GM23248 (cell line): ENCODE results near the gene C16orf46. TPM values are rescaled to one million over a fixed set of nuclear protein-coding genes. Genes with fewer than 3 reads are reported as not detected.

ENCODE experiments used
- DNase-seq: peaks from one replicate; pipeline ENCODE4 v3.0.0-alpha.2; 2015
- H2AFZ ChIP-seq: fragments of 200-600 bp; sonication (generic); 2 replicates; pipeline ENCODE4 v1.6.1; 2016; ENCODE audit warnings: antibody characterized with exemption
- H3F3A ChIP-seq: fragments of 200-600 bp; sonication (generic); 2 replicates; pipeline ENCODE4 v1.6.1; 2016; ENCODE audit warnings: mild to moderate bottlenecking, antibody characterized with exemption, mixed run types; ENCODE audit not compliant: insufficient read depth
- H3K27ac ChIP-seq: fragments of 200-600 bp; sonication (generic); 2 replicates; pipeline ENCODE4 v1.5.1; 2016; ENCODE audit warnings: mild to moderate bottlenecking
- H3K27me3 ChIP-seq: fragments of 200-600 bp; sonication (generic); replicated peaks from 2 replicates; pipeline ENCODE4 v1.6.1; 2016; ENCODE audit warnings: mild to moderate bottlenecking; ENCODE audit not compliant: insufficient read depth
- H3K36me3 ChIP-seq: fragments of 200-600 bp; sonication (generic); 2 replicates; pipeline ENCODE4 v1.6.1; 2016; ENCODE audit warnings: low read depth, mild to moderate bottlenecking
- H3K4me1 ChIP-seq: fragments of 200-600 bp; sonication (generic); 2 replicates; pipeline ENCODE4 v1.6.1; 2016; ENCODE audit warnings: mild to moderate bottlenecking; ENCODE audit not compliant: insufficient read depth
- H3K4me2 ChIP-seq: fragments of 200-600 bp; sonication (generic); one replicate; pipeline ENCODE4 v1.6.1; 2016; ENCODE audit warnings: mild to moderate bottlenecking; ENCODE audit not compliant: unreplicated experiment
- H3K4me3 ChIP-seq: fragments of 200-600 bp; sonication (generic); 2 replicates; pipeline ENCODE4 v1.5.1; 2016; ENCODE audit warnings: mild to moderate bottlenecking
- H3K79me2 ChIP-seq: fragments of 200-600 bp; sonication (generic); 2 replicates; pipeline ENCODE4 v1.6.1; 2016; ENCODE audit warnings: mild to moderate bottlenecking; ENCODE audit not compliant: insufficient read depth
- H3K9ac ChIP-seq: fragments of 200-600 bp; sonication (generic); 2 replicates; pipeline ENCODE4 v1.6.1; 2016; ENCODE audit warnings: mild to moderate bottlenecking
- H3K9me2 ChIP-seq: fragments of 200-600 bp; sonication (generic); 2 replicates; pipeline ENCODE4 v1.6.1; 2016; ENCODE audit warnings: mixed run types, mild to moderate bottlenecking, moderate library complexity; ENCODE audit not compliant: insufficient read depth
- H3K9me3 ChIP-seq: fragments of 200-600 bp; sonication (generic); one replicate; pipeline ENCODE4 v1.6.1; 2017; ENCODE audit warnings: low read depth
- H4K20me1 ChIP-seq: fragments of 200-600 bp; sonication (generic); 2 replicates; pipeline ENCODE4 v1.6.0; 2016; ENCODE audit not compliant: insufficient read depth
- EZH2 ChIP-seq: fragments of 200-600 bp; sonication (generic); IDR thresholded peaks from 2 replicates; pipeline ENCODE4 v1.6.1; 2018; ENCODE audit warnings: antibody characterized with exemption, mild to moderate bottlenecking; ENCODE audit not compliant: insufficient read depth, poor library complexity, severe bottlenecking
- EZH2phosphoT487 ChIP-seq: fragments of 200-600 bp; sonication (generic); IDR thresholded peaks from 2 replicates; pipeline ENCODE4 v1.6.1; 2018; ENCODE audit warnings: antibody characterized with exemption, moderate library complexity, mild to moderate bottlenecking, low read depth; ENCODE audit not compliant: insufficient read depth
- WGBS, 2 experiments: methylation state at CpG; one replicate each; pipeline ENCODE4 v1.1.6; 2015 to 2017; ENCODE audit warnings: low lambda C conversion rate in 2 of 2, low coverage in 1 of 2; ENCODE audit errors: missing lambda C conversion rate in 2 of 2; 5-methylcytosine and 5-hydroxymethylcytosine counted together
- in situ Hi-C: fragments of 300-500 bp; cut with MboI; formaldehyde crosslinking; loops from 2 replicates; pipeline ENCODE4 v1.15.0; 2020
- polyA plus RNA-seq: library from polyadenylated mRNA; unstranded; fragments of >200 nt; fragmentation: Nextera tagmentation; extraction: Ambion mirVana; gene quantifications from 2 replicates; pipeline ENCODE4 v1.2.1, GENCODE V29; 2016
- total RNA-seq: library from RNA; depleted of rRNA; stranded (reverse); fragments of >200 nt; shearing (Covaris generic); gene quantifications from 2 replicates; pipeline ENCODE4 v1.2.3, GENCODE V29; 2014

Gene C16orf46
- total and polyA plus RNA-seq, 2 experiments from 2014 or later = 0.79 to 1.3 TPM

DNA sequence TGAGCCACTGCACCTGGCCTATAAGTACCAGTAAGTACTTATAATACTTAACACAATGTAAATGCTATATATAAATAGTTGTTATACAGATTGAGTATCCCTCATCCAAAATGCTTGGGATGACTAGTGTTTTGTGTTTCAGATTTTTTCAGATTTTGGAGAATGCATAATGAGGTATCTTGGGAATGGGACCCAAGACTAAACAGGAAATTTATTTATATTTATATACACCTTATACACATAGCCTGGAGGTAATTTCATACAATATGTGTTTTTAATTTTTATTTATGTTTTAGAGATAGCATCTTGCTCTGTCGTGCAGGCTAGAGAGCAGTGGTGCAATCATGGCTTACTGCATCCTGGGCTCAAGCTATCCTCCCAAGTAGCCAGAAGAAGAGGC, 28.9 kb upstream of the C16orf46 start:
- Histone ChIP-seq H4K20me1 (no peaks in the 10 kb centered on the region), H3K4me2 (no peak overlapping the region), H3K4me1 (no peaks in the 10 kb centered on the region), H3K9me3 (no peaks in the 10 kb centered on the region), H3K27ac (no peak overlapping the region), H3F3A (no peaks in the 10 kb centered on the region), H3K36me3 (no peaks in the 10 kb centered on the region), H2AFZ (no peak overlapping the region), H3K27me3 (no peaks in the 10 kb centered on the region), H3K9ac (no peak overlapping the region), H3K9me2 (no peaks in the 10 kb centered on the region), H3K4me3 (no peak overlapping the region), H3K79me2 (no peaks in the 10 kb centered on the region)
- TF ChIP-seq EZH2phosphoT487 = no peak
- 72 to 100% methylated on average over 1 of the region's 1 CpG for WGBS, 2 experiments
- in situ Hi-C loops = no loop called here
- no peak for DNase-seq

DNA sequence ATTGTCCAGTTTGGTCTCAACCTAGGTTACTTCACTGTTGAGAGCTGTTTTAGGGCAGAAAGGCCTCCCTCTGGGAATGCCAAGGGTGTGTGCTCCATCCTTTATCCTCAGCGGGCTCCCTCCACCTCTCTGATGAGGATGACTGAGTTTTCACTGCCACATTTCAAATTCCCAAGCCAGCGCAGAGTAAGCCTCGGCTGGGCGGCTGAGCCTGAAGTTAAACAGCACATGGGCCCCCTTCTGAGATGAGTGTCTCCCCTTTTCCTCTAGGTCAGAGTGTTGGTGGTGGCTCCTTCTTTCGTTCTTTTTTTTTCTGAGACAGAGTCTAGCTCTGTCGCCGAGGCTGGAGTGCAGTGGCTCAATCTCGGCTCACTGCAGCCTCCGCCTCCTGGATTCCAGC, 24.7 kb upstream of the C16orf46 start:
- Histone ChIP-seq H3K4me3 (no peak overlapping the region), H3K4me2 (no peak overlapping the region), H3K27me3 (no peaks in the 10 kb centered on the region), H3K4me1 (no peaks in the 10 kb centered on the region), H3K79me2 (no peaks in the 10 kb centered on the region), H3K9me3 (no peaks in the 10 kb centered on the region), H3F3A (no peaks in the 10 kb centered on the region), H3K27ac (no peak overlapping the region), H3K9me2 (no peaks in the 10 kb centered on the region), H3K9ac (no peak overlapping the region), H3K36me3 (no peaks in the 10 kb centered on the region), H4K20me1 (no peaks in the 10 kb centered on the region), H2AFZ (no peak overlapping the region)
- TF ChIP-seq EZH2phosphoT487 (no peak), EZH2 (no peak)
- DNase-seq = no peak
- in situ Hi-C loops = no loop called here
- 92 to 94% methylated on average over 9 of the region's 9 CpGs for WGBS, 2 experiments

DNA sequence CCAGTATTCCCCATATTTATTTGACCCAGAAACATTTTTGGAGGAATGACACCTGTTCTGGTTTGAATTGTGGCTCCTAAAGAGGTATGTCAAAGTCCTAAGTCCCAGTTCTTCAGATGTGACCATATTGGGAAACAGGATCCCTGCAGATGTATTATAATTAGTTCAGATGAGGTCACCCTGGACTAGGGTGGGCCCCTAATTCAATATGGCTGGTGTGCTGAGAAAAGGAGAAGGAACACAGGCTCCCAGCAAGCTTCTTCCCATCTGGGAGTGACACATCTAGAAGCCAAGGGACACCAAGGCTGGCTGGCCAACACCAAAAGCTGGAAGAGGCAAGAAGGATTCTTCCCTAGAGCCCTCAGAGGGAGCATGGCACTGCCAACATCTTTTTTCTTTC, 22.9 kb upstream of the C16orf46 start:
- H3K27me3 ChIP-seq = no peaks in the 10 kb centered on the region
- in situ Hi-C loops = no loop called here
- no peaks in the 10 kb centered on the region for H3K36me3 ChIP-seq

DNA sequence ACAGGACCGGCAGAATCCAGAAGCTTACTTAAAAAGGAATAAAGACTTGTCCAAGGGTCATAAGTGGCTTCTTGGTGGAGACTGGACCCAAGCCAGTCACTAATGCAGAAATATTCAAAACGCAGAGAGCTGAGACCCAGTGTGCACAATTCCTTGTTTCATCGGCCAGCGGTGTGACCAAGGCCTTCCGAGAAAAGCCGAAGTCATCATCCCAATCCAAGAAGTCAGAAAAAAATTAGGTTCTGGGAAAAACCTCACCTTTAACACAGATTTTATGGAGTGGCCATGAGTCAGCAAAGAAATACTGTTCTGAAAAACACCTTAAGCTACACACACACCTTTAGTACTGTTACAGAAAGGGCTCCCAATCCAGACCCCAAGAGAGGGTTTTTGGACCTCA, 20.2 kb upstream of the C16orf46 start:
- H3K4me1 ChIP-seq = peaks cover 3% of the 10 kb centered on the region; the same call in 1 of the 2 replicates
- no peaks in the 10 kb centered on the region for H3F3A ChIP-seq
- H3K9ac ChIP-seq = no peak overlapping the region
- H3K9me3 ChIP-seq = no peaks in the 10 kb centered on the region
- TF ChIP-seq EZH2phosphoT487 (no peak), EZH2 (no peak)
- H3K27ac ChIP-seq = no peak overlapping the region
- no peaks in the 10 kb centered on the region for H3K27me3 ChIP-seq
- no peaks in the 10 kb centered on the region for H3K36me3 ChIP-seq
- H3K9me2 ChIP-seq = no peaks in the 10 kb centered on the region
- 87 to 89% methylated on average over 6 of the region's 6 CpGs for WGBS, 2 experiments
- H3K79me2 ChIP-seq = peaks cover 23% of the 10 kb centered on the region
- no peak for DNase-seq
- no peak overlapping the region for H3K4me2 ChIP-seq
- no peak overlapping the region for H3K4me3 ChIP-seq
- in situ Hi-C loops = no loop called here
- H2AFZ ChIP-seq = peak overlapping the region; percentile 17; the same call in 1 of the 2 replicates
- no peaks in the 10 kb centered on the region for H4K20me1 ChIP-seq

More for the DNA sequence above, 22.9 kb upstream of the C16orf46 start:
- no peak for DNase-seq
- 0 out of 2 replicates have a peak, but pooled peaks cover under 1% of the 10 kb centered on the region for H3K79me2 ChIP-seq
- H3K4me1 ChIP-seq = peaks cover under 1% of the 10 kb centered on the region; the same call in 1 of the 2 replicates
- H3K9me3 ChIP-seq = no peaks in the 10 kb centered on the region
- no peak overlapping the region for H2AFZ ChIP-seq
- no peaks in the 10 kb centered on the region for H3K9me2 ChIP-seq
- H3K9ac ChIP-seq = no peak overlapping the region
- no peak for TF ChIP-seq EZH2phosphoT487
- TF ChIP-seq EZH2 = no peak
- H3K4me3 ChIP-seq = no peak overlapping the region
- H3K27ac ChIP-seq = no peak overlapping the region
- no peaks in the 10 kb centered on the region for H3F3A ChIP-seq
- H4K20me1 ChIP-seq = no peaks in the 10 kb centered on the region
- H3K4me2 ChIP-seq = no peak overlapping the region

DNA sequence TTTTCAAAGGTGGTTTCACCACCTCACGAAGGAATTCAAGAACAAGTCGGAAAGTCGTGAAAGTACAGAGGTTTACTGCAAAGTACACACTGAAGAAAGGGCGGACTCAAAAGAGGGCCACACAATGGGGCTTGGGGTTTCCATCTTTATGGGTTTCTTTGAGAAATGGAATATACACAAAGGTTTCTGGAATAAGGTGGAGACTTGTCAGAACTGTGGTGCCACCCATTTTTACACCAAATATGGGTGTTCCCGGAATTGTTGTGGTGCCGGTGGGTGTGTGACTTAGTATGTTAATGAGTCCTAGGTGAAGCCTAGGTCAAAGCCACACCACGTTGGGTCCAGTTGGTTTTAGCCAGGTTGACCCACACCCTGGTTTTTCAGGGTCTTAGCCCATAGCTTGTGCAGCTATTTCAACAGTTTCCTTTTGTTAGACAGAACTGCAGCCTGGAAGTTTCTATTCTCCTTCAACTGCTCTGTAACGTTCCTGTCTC, 19.7 kb upstream of the C16orf46 start:
- peak overlapping the region; percentile 53 for H3K4me3 ChIP-seq
- peaks cover 28% of the 10 kb centered on the region for H3K79me2 ChIP-seq
- no peaks in the 10 kb centered on the region for H3K9me2 ChIP-seq
- H3K27me3 ChIP-seq = no peaks in the 10 kb centered on the region
- H3K4me1 ChIP-seq = peaks cover 3% of the 10 kb centered on the region; the same call in 1 of the 2 replicates
- peak overlapping the region; percentile 41 for H3K4me2 ChIP-seq
- TF ChIP-seq EZH2phosphoT487 (no peak), EZH2 (no peak)
- no peaks in the 10 kb centered on the region for H3K9me3 ChIP-seq
- peak overlapping the region; percentile 19; the same call in 1 of the 2 replicates for H3K27ac ChIP-seq
- in situ Hi-C loops = no loop called here
- no peak for DNase-seq
- 61 to 62% methylated on average over 8 of the region's 8 CpGs for WGBS, 2 experiments
- H4K20me1 ChIP-seq = no peaks in the 10 kb centered on the region
- no peaks in the 10 kb centered on the region for H3K36me3 ChIP-seq
- H2AFZ ChIP-seq = peak overlapping the region; percentile 90
- H3F3A ChIP-seq = no peaks in the 10 kb centered on the region
- no peak overlapping the region for H3K9ac ChIP-seq
